GM12878 (cell line): Measurements from ENCODE around the gene IL1RAPL1. TPM values are rescaled to one million over a fixed set of nuclear protein-coding genes. Genes with fewer than 3 reads are reported as not detected.

Experiments
- ATAC-seq: fragments of 200-7000 bp; cut with Tn5 transposase; 3 replicates; pipeline ENCODE4 v1.9.1; 2020; ENCODE audit warnings: mild to moderate bottlenecking, moderate library complexity
- BruUV-seq: library from RNA; stranded (reverse); fragments of 400-500 nt; replicated peaks from 2 replicates; lab custom pipeline; 2021; lab: Mats Ljungman, UMichigan
- CTCF ChIA-PET: fragments of 300-600 bp; sonication (Branson Sonifier 250); formaldehyde crosslinking; extraction: SDS; loops from one replicate; lab custom pipeline; 2021; ENCODE audit warnings: inconsistent platforms; lab: Yijun Ruan, JAX
- POLR2A ChIA-PET: fragments of 350-600 bp; formaldehyde crosslinking; extraction: SDS; loops from one replicate; lab custom pipeline; 2021; ENCODE audit warnings: inconsistent platforms; lab: Charles Lee
- RAD21 ChIA-PET: fragments of 300-600 bp; sonication (Branson Sonifier 250); formaldehyde crosslinking; loops from one replicate; lab custom pipeline; 2023; ENCODE audit warnings: antibody characterized with exemption; ENCODE audit not compliant: unreplicated experiment; lab: Charles Lee
- SMC1A ChIA-PET: fragments of 300-600 bp; sonication (Branson Sonifier 250); formaldehyde crosslinking; loops from one replicate; lab custom pipeline; 2023; ENCODE audit not compliant: unreplicated experiment, uncharacterized antibody; lab: Charles Lee
- DNase-seq: peaks from one replicate; pipeline ENCODE4 v3.0.0-alpha.2; 2011; ENCODE audit warnings: low read depth, low spot score
- FAIRE-seq: peaks from 3 replicates; lab custom pipeline; 2011; peaks lifted over from hg19 to GRCh38; lab: Jason Lieb, UNC
- H2AFZ ChIP-seq: 2 replicates; pipeline ENCODE4 v1.6.0; 2011; ENCODE audit warnings: low read depth, low read length, control low read depth; ENCODE audit not compliant: control insufficient read depth
- H3K27ac ChIP-seq: 2 replicates; pipeline ENCODE4 v1.5.1; 2011; ENCODE audit warnings: control low read depth; ENCODE audit not compliant: control insufficient read depth, insufficient read depth
- H3K27me3 ChIP-seq, 2 experiments: replicated peaks in 1 of 2; 2 replicates each; pipeline versions ENCODE4 v1.6.0 to v1.6.1; 2011; ENCODE audit warnings: low read length in 1 of 2; ENCODE audit not compliant: control insufficient read depth in 2 of 2, insufficient read depth in 2 of 2
- H3K36me3 ChIP-seq, 2 experiments: 2 replicates each; pipeline ENCODE4 v1.5.1; 2011; ENCODE audit warnings: low read length in 1 of 2; ENCODE audit not compliant: control insufficient read depth in 2 of 2, insufficient read depth in 2 of 2
- H3K4me1 ChIP-seq: 2 replicates; pipeline ENCODE4 v1.6.1; 2011; ENCODE audit warnings: mild to moderate bottlenecking, low read length, moderate library complexity, mixed read lengths; ENCODE audit not compliant: control insufficient read depth, insufficient read depth
- H3K4me2 ChIP-seq: 2 replicates; pipeline ENCODE4 v1.6.0; 2011; ENCODE audit warnings: control low read depth; ENCODE audit not compliant: control insufficient read depth, insufficient read depth
- H3K4me3 ChIP-seq: fragments of 200-600 bp; sonication (generic); 2 replicates; pipeline ENCODE4 v1.5.1; 2016
- H3K79me2 ChIP-seq: 2 replicates; pipeline ENCODE4 v1.6.0; 2011; ENCODE audit warnings: low read length; ENCODE audit not compliant: control insufficient read depth, insufficient read depth
- H3K9ac ChIP-seq: 2 replicates; pipeline ENCODE4 v1.8.0; 2011; ENCODE audit warnings: low read length, control low read depth, mixed read lengths; ENCODE audit not compliant: control insufficient read depth, insufficient read depth
- H3K9me3 ChIP-seq: replicated peaks from 3 replicates; pipeline ENCODE4 v1.5.1; 2011; ENCODE audit warnings: mild to moderate bottlenecking, low read length; ENCODE audit not compliant: control insufficient read depth, insufficient read depth
- H4K20me1 ChIP-seq: 2 replicates; pipeline ENCODE4 v1.6.0; 2011; ENCODE audit not compliant: control insufficient read depth, insufficient read depth
- ASH2L ChIP-seq: fragments of 300-600, 200-600 bp; sonication (generic); IDR thresholded peaks from 2 replicates; pipeline ENCODE4 v1.6.1; 2017; ENCODE audit warnings: low read depth, mild to moderate bottlenecking, borderline replicate concordance
- ATF3 ChIP-seq: IDR thresholded peaks from 2 replicates; pipeline ENCODE4 v1.6.1; 2011; ENCODE audit warnings: low read depth, mild to moderate bottlenecking, low read length, moderate library complexity, borderline replicate concordance; ENCODE audit errors: extremely low read depth
- E4F1 ChIP-seq: fragments of 450-650 bp; IDR thresholded peaks from 2 replicates; pipeline ENCODE4 v1.6.1; 2018; ENCODE audit warnings: borderline replicate concordance, mild to moderate bottlenecking; ENCODE audit not compliant: partially characterized antibody
- HDAC6 ChIP-seq: fragments of 200-600 bp; sonication (generic); IDR thresholded peaks from one replicate; pipeline ENCODE4 v1.8.0; 2017; ENCODE audit warnings: antibody characterized with exemption; ENCODE audit not compliant: unreplicated experiment
- LARP7 ChIP-seq: fragments of 450-650 bp; IDR thresholded peaks from 2 replicates; pipeline ENCODE4 v1.6.1; 2017; ENCODE audit warnings: mild to moderate bottlenecking
- MEF2A ChIP-seq: IDR thresholded peaks from 2 replicates; pipeline ENCODE4 v1.6.1; 2011; ENCODE audit warnings: low read depth, mild to moderate bottlenecking, low read length, moderate library complexity; ENCODE audit not compliant: insufficient read depth
- NBN ChIP-seq: fragments of 450-650 bp; IDR thresholded peaks from 2 replicates; pipeline ENCODE4 v1.6.1; 2016
- RAD51 ChIP-seq: fragments of 450-650 bp; IDR thresholded peaks from 2 replicates; pipeline ENCODE4 v1.6.1; 2016; ENCODE audit warnings: moderate library complexity, mild to moderate bottlenecking, inconsistent platforms
- RUNX3 ChIP-seq: IDR thresholded peaks from 2 replicates; pipeline ENCODE4 v1.6.1; 2012; ENCODE audit warnings: low read length, inconsistent platforms
- ZNF207 ChIP-seq: fragments of 450-650 bp; IDR thresholded peaks from 2 replicates; pipeline ENCODE4 v1.6.1; 2014; ENCODE audit warnings: antibody characterized with exemption, mild to moderate bottlenecking, borderline replicate concordance
- ZNF622 ChIP-seq: fragments of 450-650 bp; IDR thresholded peaks from 2 replicates; pipeline ENCODE4 v1.6.1; 2017; ENCODE audit warnings: mild to moderate bottlenecking, inconsistent platforms
- ZNF687 ChIP-seq: fragments of 450-650 bp; IDR thresholded peaks from 2 replicates; pipeline ENCODE4 v1.6.1; 2017; ENCODE audit warnings: mild to moderate bottlenecking, moderate library complexity
- WGBS: methylation state at CpG from one replicate; pipeline ENCODE4 v1.1.6; 2016; ENCODE audit warnings: low lambda C conversion rate; ENCODE audit not compliant: insufficient replicate concordance, insufficient coverage; ENCODE audit errors: missing lambda C conversion rate; 5-methylcytosine and 5-hydroxymethylcytosine counted together
- in situ Hi-C: fragments of 300-500 bp; cut with MboI; formaldehyde crosslinking; loops from 9 replicates; pipeline ENCODE4 v1.14.3; 2018; ENCODE audit warnings: mixed read lengths
- intact Hi-C: fragments of 100-400 bp; cut with micrococcal nuclease; formaldehyde crosslinking; loops from one replicate; pipeline ENCODE4 v1.14.2; 2022; ENCODE audit not compliant: unreplicated experiment
- polyA plus RNA-seq, 11 experiments: library from polyadenylated mRNA; depleted of rRNA in 4 of 11; unstranded in 6 of 11; stranded (reverse) in 5 of 11; fragments of >200 nt; fragmentation: Nextera tagmentation in 4 of 11; fragmentation: Illumina TruSeq in 1 of 11; extraction: Ambion mirVana in 4 of 11; extraction: Trizol in 1 of 11; gene quantifications; 1 replicate in 1 of 11; 2 replicates in 10 of 11; pipeline versions ENCODE4 v1.2.1 to v1.2.3, GENCODE V29; 2011 to 2016; ENCODE audit warnings: inconsistent platforms in 2 of 11, missing spikeins in 2 of 11, low read depth in 1 of 11
- total RNA-seq, 4 experiments: library from RNA; depleted of rRNA in 3 of 4; stranded (reverse); fragments of >200 nt in 3 of 4; fragmentation: Illumina TruSeq in 1 of 4; extraction: Trizol in 1 of 4; gene quantifications; 2 replicates each; pipeline versions ENCODE4 v1.2.1 to v1.2.3, GENCODE V29; 2013 to 2021

The IL1RAPL1 gene
- total and polyA plus RNA-seq, 10 of the 15 experiments (the other 5 are each of a cell fraction or from before 2014, with no cell fraction given): not detected

GRCh38 chrX:29913647-29914046, 1326.4 kb downstream of the IL1RAPL1 start:
- in situ Hi-C loops (no loop called here), intact Hi-C loops (no loop called here)
- H3K27me3 ChIP-seq: no peaks in the 10 kb centered on the region
- BruUV-seq: no TSS peak
- H3K9ac ChIP-seq: no peak overlapping the region
- RAD21 ChIA-PET: no interaction called here
- H3K36me3 ChIP-seq: no peaks in the 10 kb centered on the region
- SMC1A ChIA-PET: no interaction called here
- TF ChIP-seq LARP7 (no peak), ATF3 (no peak), ZNF687 (no peak), RAD51 (no peak), ZNF622 (no peak), NBN (no peak), HDAC6 (no peak), MEF2A (no peak), ZNF207 (no peak), ASH2L (no peak), E4F1 (no peak), RUNX3 (no peak)
- H3K27ac ChIP-seq: no peak overlapping the region
- H2AFZ ChIP-seq: no peak overlapping the region
- no peaks in the 10 kb centered on the region for H3K79me2 ChIP-seq
- POLR2A ChIA-PET: no interaction called here
- H3K4me2 ChIP-seq: no peak overlapping the region
- no peaks in the 10 kb centered on the region for H4K20me1 ChIP-seq
- no peaks in the 10 kb centered on the region for H3K4me1 ChIP-seq
- ATAC-seq: no peak
- WGBS: 36% methylated on average over 6 of the region's 6 CpGs
- H3K9me3 ChIP-seq: no peaks in the 10 kb centered on the region
- no peak for FAIRE-seq
- H3K4me3 ChIP-seq: no peak overlapping the region
- no peak for DNase-seq
- CTCF ChIA-PET: no interaction called here
